Lower lobe of right lung (tissue), 2 donors: ENCODE data around the gene FMN1. TPM values are rescaled to one million over a fixed set of nuclear protein-coding genes. Genes with fewer than 3 reads are reported as not detected.

Source experiments
- ATAC-seq, 2 donors: fragments of 200-7000 bp; cut with Tn5 transposase; one replicate each; pipeline ENCODE4 v1.9.1; 2020 to 2022; ENCODE audit warnings: mild to moderate bottlenecking in 2 of 2, moderate library complexity in 2 of 2
- DNase-seq: peaks from one replicate; pipeline ENCODE4 v3.0.0-alpha.2; 2020
- H3K27ac ChIP-seq: fragments of 200-600 bp; one replicate; pipeline ENCODE4 v1.8.0; 2022
- H3K27me3 ChIP-seq: fragments of 200-600 bp; one replicate; pipeline ENCODE4 v1.8.0; 2022; ENCODE audit warnings: low read depth
- H3K36me3 ChIP-seq: fragments of 200-600 bp; one replicate; pipeline ENCODE4 v1.8.0; 2022; ENCODE audit warnings: mild to moderate bottlenecking
- H3K4me1 ChIP-seq: fragments of 200-600 bp; one replicate; pipeline ENCODE4 v1.8.0; 2022
- H3K4me3 ChIP-seq: fragments of 200-600 bp; one replicate; pipeline ENCODE4 v1.8.0; 2022; ENCODE audit warnings: mild to moderate bottlenecking
- H3K9me3 ChIP-seq: fragments of 200-600 bp; one replicate; pipeline ENCODE4 v1.8.0; 2022
- CTCF ChIP-seq: fragments of 200-600 bp; IDR thresholded peaks from one replicate; pipeline ENCODE4 v1.8.0; 2022; ENCODE audit warnings: antibody characterized with exemption, mild to moderate bottlenecking
- intact Hi-C: fragments of 100-400 bp; cut with DNase I; formaldehyde crosslinking; loops from one replicate; pipeline ENCODE4 v1.11.0; 2022
- total RNA-seq: library from RNA; stranded (reverse); fragmentation: NEBNext Ultra II Directional; extraction: Animal tissue kit (Norgen Biotek cat#: 25700); gene quantifications from one replicate; pipeline ENCODE4 v1.2.1, GENCODE V29; 2021
- donor health status: DM: no; HTN: yes; CAD: no; lungs with severe emphysema.

Gene FMN1
- total RNA-seq, 1 donor from 2014 or later = 38.8 TPM

- intact Hi-C loops = no loop called here
- Histone ChIP-seq H3K27ac (no peak overlapping the region), H3K27me3 (no peaks in the 10 kb centered on the region), H3K4me1 (no peaks in the 10 kb centered on the region), H3K4me3 (no peak overlapping the region), H3K36me3 (no peaks in the 10 kb centered on the region), H3K9me3 (no peaks in the 10 kb centered on the region)
- DNase-seq = no peak
- no peak for ATAC-seq
- no peak for TF ChIP-seq CTCF
Observed at GRCh38 chr15:32746116-32746857, 448.2 kb downstream of the FMN1 start.

- Histone ChIP-seq H3K27ac (no peak overlapping the region), H3K36me3 (no peaks in the 10 kb centered on the region), H3K27me3 (no peaks in the 10 kb centered on the region), H3K4me3 (no peak overlapping the region), H3K4me1 (no peaks in the 10 kb centered on the region), H3K9me3 (no peaks in the 10 kb centered on the region)
- DNase-seq = no peak
- ATAC-seq = no peak
- TF ChIP-seq CTCF = no peak
- intact Hi-C loops = no loop called here
Observed at GRCh38 chr15:32743411-32744140, 450.9 kb downstream of the FMN1 start.

- no peaks in the 10 kb centered on the region for H3K27me3 ChIP-seq
- intact Hi-C loops = no loop called here
- DNase-seq (no peak), ATAC-seq (no peak)
- H3K9me3 ChIP-seq = no peaks in the 10 kb centered on the region
- no peak for TF ChIP-seq CTCF
- no peak overlapping the region for H3K27ac ChIP-seq
- H3K36me3 ChIP-seq = no peaks in the 10 kb centered on the region
- no peak overlapping the region for H3K4me3 ChIP-seq
- H3K4me1 ChIP-seq = no peaks in the 10 kb centered on the region
Observed at GRCh38 chr15:32739522-32740063, 454.9 kb downstream of the FMN1 start.

- no peaks in the 10 kb centered on the region for H3K9me3 ChIP-seq
- DNase-seq = no peak
- no peak overlapping the region for H3K4me3 ChIP-seq
- H3K4me1 ChIP-seq = no peaks in the 10 kb centered on the region
- no peak for TF ChIP-seq CTCF
- no peaks in the 10 kb centered on the region for H3K27me3 ChIP-seq
- ATAC-seq = no peak
- H3K36me3 ChIP-seq = no peaks in the 10 kb centered on the region
- intact Hi-C loops = no loop called here
- no peak overlapping the region for H3K27ac ChIP-seq
Observed at GRCh38 chr15:32738666-32739065, 455.8 kb downstream of the FMN1 start.

- DNase-seq (no peak), ATAC-seq (no peak)
- no peak for TF ChIP-seq CTCF
- intact Hi-C loops = no loop called here
- Histone ChIP-seq H3K4me1 (no peaks in the 10 kb centered on the region), H3K9me3 (no peaks in the 10 kb centered on the region), H3K27me3 (no peaks in the 10 kb centered on the region), H3K36me3 (no peaks in the 10 kb centered on the region), H3K4me3 (no peak overlapping the region), H3K27ac (no peak overlapping the region)
Observed at GRCh38 chr15:32737304-32737703, 457.2 kb downstream of the FMN1 start.
